Measurements from ENCODE around the gene SPATA46. TPM values are rescaled to one million over a fixed set of nuclear protein-coding genes. Genes with fewer than 3 reads are reported as not detected.

Gene SPATA46
- total and polyA plus RNA-seq, 2 donors from 2014 or later, result not detected

GRCh38 chr1:162368451-162368850 lies 8.2 kb downstream of the SPATA46 start:
- no peak for FAIRE-seq
- Histone ChIP-seq H3K27me3 (ENCODE audit: control insufficient read depth, insufficient read depth, low read length) (no peaks in the 10 kb centered on the region), H3K36me3 (ENCODE audit: control insufficient read depth in 2 of 3, insufficient read depth in 3 of 3, low read length in 3 of 3) (no peaks in the 10 kb centered on the region)

GRCh38 chr1:162367772-162368171 lies 8.9 kb downstream of the SPATA46 start:
- no peak for TF ChIP-seq CTCF (IDR thresholded peaks at IDR 0.05; ENCODE audit: borderline replicate concordance, extremely low read depth, insufficient read depth)

More at GRCh38 chr1:162368451-162368850, 8.2 kb downstream of the SPATA46 start:
- no peak overlapping the region for H3K9ac ChIP-seq (ENCODE audit: low read length in 3 of 3)
- H3K4me1 ChIP-seq (ENCODE audit: control insufficient read depth in 2 of 3, insufficient read depth in 2 of 3, low read depth in 1 of 3, low read length in 3 of 3), result peaks cover 0 to 2% (median 0%) of the 10 kb centered on the region in 3 donors
- DNase-seq, result no peak
- no peak for TF ChIP-seq CTCF (IDR thresholded peaks at IDR 0.05; ENCODE audit: borderline replicate concordance, extremely low read depth, insufficient read depth)
- H3K27ac ChIP-seq (ENCODE audit: low read depth in 2 of 2, low read length in 2 of 2), result no peak overlapping the region
- intact Hi-C loops (cut with DNase I), result no loop called here
- no peaks in the 10 kb centered on the region for H3K9me3 ChIP-seq (ENCODE audit: control insufficient read depth in 2 of 3, insufficient read depth in 1 of 3, low read length in 3 of 3)
- H3K4me3 ChIP-seq (ENCODE audit: low read length in 3 of 3), result no peak overlapping the region

GRCh38 chr1:162367073-162367472 lies 9.6 kb downstream of the SPATA46 start:
- DNase-seq, result no peak
- Histone ChIP-seq H3K9me3 (ENCODE audit: control insufficient read depth in 2 of 3, insufficient read depth in 1 of 3, low read length in 3 of 3) (no peaks in the 10 kb centered on the region), H3K27me3 (ENCODE audit: control insufficient read depth, insufficient read depth, low read length) (no peaks in the 10 kb centered on the region), H3K4me3 (ENCODE audit: low read length in 3 of 3) (no peak overlapping the region), H3K27ac (ENCODE audit: low read depth in 2 of 2, low read length in 2 of 2) (no peak overlapping the region), H3K4me1 (ENCODE audit: control insufficient read depth in 2 of 3, insufficient read depth in 2 of 3, low read depth in 1 of 3, low read length in 3 of 3) (peaks cover 0 to 2% (median 0%) of the 10 kb centered on the region in 3 donors), H3K9ac (ENCODE audit: low read length in 3 of 3) (no peak overlapping the region), H3K36me3 (ENCODE audit: control insufficient read depth in 2 of 3, insufficient read depth in 3 of 3, low read length in 3 of 3) (no peaks in the 10 kb centered on the region)
- FAIRE-seq, result no peak
- TF ChIP-seq CTCF (IDR thresholded peaks at IDR 0.05; ENCODE audit: borderline replicate concordance, extremely low read depth, insufficient read depth), result no peak
- intact Hi-C loops (cut with DNase I), result no loop called here

More at GRCh38 chr1:162367772-162368171, 8.9 kb downstream of the SPATA46 start:
- FAIRE-seq (no peak), DNase-seq (peak in 2 of 5 donors; percentile 54 to 56)
- H3K4me1 ChIP-seq (ENCODE audit: control insufficient read depth in 2 of 3, insufficient read depth in 2 of 3, low read depth in 1 of 3, low read length in 3 of 3), result peaks cover 0 to 2% (median 0%) of the 10 kb centered on the region in 3 donors
- H3K27ac ChIP-seq (ENCODE audit: low read depth in 2 of 2, low read length in 2 of 2), result no peak overlapping the region
- no peak overlapping the region for H3K4me3 ChIP-seq (ENCODE audit: low read length in 3 of 3)
- intact Hi-C loops (cut with DNase I), result no loop called here
- H3K9me3 ChIP-seq (ENCODE audit: control insufficient read depth in 2 of 3, insufficient read depth in 1 of 3, low read length in 3 of 3), result no peaks in the 10 kb centered on the region
- no peak overlapping the region for H3K9ac ChIP-seq (ENCODE audit: low read length in 3 of 3)
- H3K27me3 ChIP-seq (ENCODE audit: control insufficient read depth, insufficient read depth, low read length), result no peaks in the 10 kb centered on the region
- no peaks in the 10 kb centered on the region for H3K36me3 ChIP-seq (ENCODE audit: control insufficient read depth in 2 of 3, insufficient read depth in 3 of 3, low read length in 3 of 3)

- Histone ChIP-seq H3K9ac (ENCODE audit: low read length in 3 of 3) (no peak overlapping the region), H3K9me3 (ENCODE audit: control insufficient read depth in 2 of 3, insufficient read depth in 1 of 3, low read length in 3 of 3) (no peaks in the 10 kb centered on the region), H3K36me3 (ENCODE audit: control insufficient read depth in 2 of 3, insufficient read depth in 3 of 3, low read length in 3 of 3) (peaks cover 0 to 2% (median 0%) of the 10 kb centered on the region in 3 donors), H3K4me1 (ENCODE audit: control insufficient read depth in 2 of 3, insufficient read depth in 2 of 3, low read depth in 1 of 3, low read length in 3 of 3) (peaks cover 0 to 2% (median 0%) of the 10 kb centered on the region in 3 donors), H3K27ac (ENCODE audit: low read depth in 2 of 2, low read length in 2 of 2) (no peak overlapping the region), H3K4me3 (ENCODE audit: low read length in 3 of 3) (no peak overlapping the region), H3K27me3 (ENCODE audit: control insufficient read depth, insufficient read depth, low read length) (no peaks in the 10 kb centered on the region)
- intact Hi-C loops (cut with DNase I), result no loop called here
- FAIRE-seq (no peak), DNase-seq (no peak)
- TF ChIP-seq CTCF (IDR thresholded peaks at IDR 0.05; ENCODE audit: borderline replicate concordance, extremely low read depth, insufficient read depth), result no peak
Measured at GRCh38 chr1:162366671-162367070, 10.0 kb downstream of the SPATA46 start.
